ENCODE results near the gene DCTN1.

The DCTN1 gene

GRCh38 chr2:74414441-74414840 lies 34.3 kb upstream of the DCTN1 start:
- Histone ChIP-seq H3K9me3 (ENCODE audit: control extremely low read depth in 1 of 5, control insufficient read depth in 4 of 5, insufficient read depth in 2 of 5, low read depth in 1 of 5, low read length in 4 of 5) (no peaks in the 10 kb centered on the region), H3K36me3 (ENCODE audit: control insufficient read depth in 4 of 4, insufficient read depth in 4 of 4, low read length in 3 of 4) (no peaks in the 10 kb centered on the region), H3K4me1 (ENCODE audit: control extremely low read depth in 1 of 4, control insufficient read depth in 4 of 4, insufficient read depth in 4 of 4, low read length in 3 of 4) (peaks cover 0 to 33% (median 25%) of the 10 kb centered on the region in 4 experiments), H3K27me3 (replicated peaks in 2 of 5; ENCODE audit: control insufficient read depth in 4 of 5, insufficient read depth in 5 of 5, low read length in 4 of 5) (peaks cover 0 to 7% (median 0%) of the 10 kb centered on the region in 5 experiments), H3K4me3 (ENCODE audit: control insufficient read depth in 1 of 7, extremely low read depth in 1 of 7, insufficient read depth in 4 of 7, low read depth in 2 of 7, low read length in 6 of 7) (peak overlapping the region in 4 of 7 experiments; percentile 56 to 82 (median 74)), H3K27ac (ENCODE audit: insufficient read depth in 1 of 2, low read depth in 1 of 2, low read length in 2 of 2, poor library complexity in 1 of 2, severe bottlenecking in 2 of 2) (no peak overlapping the region)
- WGBS (ENCODE audit: insufficient coverage), result 71% methylated on average over 18 of the region's 19 CpGs
- no peak for DNase-seq
- CTCF ChIA-PET, result interaction anchor here (0.7 to 2.5 kb wide), 6 partner anchors 13 to 174 kb away, joined by 4 to 10 read pairs (median 6); partner anchors contain the start of gene INO80B
- POLR2A ChIA-PET, result interaction anchor here (0.7 kb wide), 1 partner anchor 40 kb away, joined by 3 read pairs; the partner anchor contains the start of gene INO80B

DNA sequence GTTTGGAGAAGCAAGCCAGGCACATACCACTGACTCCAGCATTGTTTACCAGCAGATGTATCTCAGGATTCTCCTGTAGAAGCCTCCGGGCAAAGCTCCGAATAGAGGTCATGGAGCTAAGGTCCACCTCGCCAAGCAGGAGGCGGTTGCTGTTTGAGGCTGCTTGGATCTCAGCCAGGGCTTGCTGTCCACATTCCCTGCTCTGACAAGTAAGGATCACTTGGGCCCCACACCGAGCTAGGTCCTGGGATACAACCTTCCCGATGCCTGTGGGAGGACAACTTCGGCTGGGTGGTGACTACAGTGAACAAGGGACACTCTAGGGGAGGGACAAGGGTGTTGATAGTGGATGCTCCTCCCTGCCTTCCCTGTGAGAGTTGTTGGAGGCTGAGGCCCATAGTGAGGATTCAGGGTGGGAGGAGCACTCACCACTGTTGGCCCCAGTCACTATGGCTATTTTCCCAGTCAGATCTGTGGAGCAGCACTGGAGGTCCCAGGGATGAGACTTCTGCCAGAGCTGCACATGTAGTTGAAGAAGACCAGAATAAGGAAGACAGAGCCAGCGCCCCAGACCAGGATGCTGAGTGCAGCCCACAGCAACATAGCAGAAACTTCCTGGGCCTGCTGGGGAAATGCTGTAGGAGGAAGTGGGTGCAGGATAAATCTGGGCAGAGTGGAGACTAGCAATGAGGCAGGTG lies 33.0 kb upstream of the DCTN1 start:
- Histone ChIP-seq H3K4me1 (ENCODE audit: control extremely low read depth in 1 of 4, control insufficient read depth in 4 of 4, insufficient read depth in 4 of 4, low read length in 3 of 4) (peaks cover 0 to 33% (median 25%) of the 10 kb centered on the region in 4 experiments), H3K27me3 (replicated peaks in 2 of 5; ENCODE audit: control insufficient read depth in 4 of 5, insufficient read depth in 5 of 5, low read length in 4 of 5) (peaks cover 0 to 7% (median 0%) of the 10 kb centered on the region in 5 experiments), H3K9me3 (ENCODE audit: control extremely low read depth in 1 of 5, control insufficient read depth in 4 of 5, insufficient read depth in 2 of 5, low read depth in 1 of 5, low read length in 4 of 5) (no peaks in the 10 kb centered on the region), H3K4me3 (ENCODE audit: control insufficient read depth in 1 of 7, extremely low read depth in 1 of 7, insufficient read depth in 4 of 7, low read depth in 2 of 7, low read length in 6 of 7) (no peak overlapping the region), H3K27ac (ENCODE audit: insufficient read depth in 1 of 2, low read depth in 1 of 2, low read length in 2 of 2, poor library complexity in 1 of 2, severe bottlenecking in 2 of 2) (no peak overlapping the region), H3K36me3 (ENCODE audit: control insufficient read depth in 4 of 4, insufficient read depth in 4 of 4, low read length in 3 of 4) (no peaks in the 10 kb centered on the region)
- ChIA-PET POLR2A (interaction anchor here (1.1 kb wide), 1 partner anchor 14 kb away, joined by 3 read pairs; no protein-coding TSS in a partner anchor), CTCF (interaction anchor here (1.2 to 2.2 kb wide), 3 partner anchors 21 to 176 kb away, joined by 3 to 10 read pairs (median 8); partner anchors contain the start of gene INO80B)
- DNase-seq, result peak in 1 of 3 donors; percentile 44
- 78% methylated on average over 5 of the region's 8 CpGs for WGBS (ENCODE audit: insufficient coverage)

DNA sequence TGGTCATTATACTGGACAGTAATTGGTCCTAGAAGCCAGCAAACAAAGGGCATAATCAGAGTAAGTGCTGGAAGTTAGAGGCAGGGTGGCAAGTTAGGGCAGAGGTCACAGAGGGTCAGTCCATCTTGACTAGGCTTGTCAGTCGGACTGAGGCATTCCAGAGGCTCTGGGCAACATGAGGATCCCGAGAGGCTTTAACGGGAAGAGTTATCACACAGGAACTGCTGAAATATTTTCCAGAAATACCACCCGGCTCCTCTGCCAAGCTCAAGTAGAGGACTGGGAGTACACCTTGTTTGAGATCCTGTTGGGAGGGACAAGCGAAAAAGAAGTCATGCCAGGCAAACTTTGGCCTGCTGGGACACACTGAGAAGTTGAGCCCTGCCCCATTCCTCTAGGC lies 27.6 kb upstream of the DCTN1 start:
- POLR2A ChIA-PET, result no interaction called here

DNA sequence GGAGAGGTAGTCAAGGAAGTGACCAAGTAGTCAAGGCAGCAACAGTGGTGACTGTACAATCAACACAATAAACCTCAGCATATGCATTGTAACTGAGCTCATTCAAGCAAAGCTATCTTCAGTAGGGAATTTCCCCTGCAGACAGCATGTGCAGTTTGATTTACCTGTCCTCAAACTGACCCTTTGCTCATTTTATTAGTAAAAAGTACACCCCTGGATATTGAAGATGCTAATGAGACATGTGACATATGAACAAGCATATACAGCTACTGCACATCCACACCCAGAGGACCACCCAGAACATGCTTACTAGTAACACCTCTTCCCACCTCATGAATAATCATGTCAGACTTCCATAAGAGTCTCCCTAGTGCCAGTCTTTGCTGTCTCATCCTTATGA lies 25.9 kb upstream of the DCTN1 start:
- CTCF ChIA-PET, result no interaction called here

More for the DNA sequence above, 27.6 kb upstream of the DCTN1 start:
- 100% methylated on average over 5 of the region's 5 CpGs for WGBS (ENCODE audit: insufficient coverage)
- no peaks in the 10 kb centered on the region for H3K27me3 ChIP-seq (replicated peaks in 2 of 5; ENCODE audit: control insufficient read depth in 4 of 5, insufficient read depth in 5 of 5, low read length in 4 of 5)
- no peak overlapping the region for H3K27ac ChIP-seq (ENCODE audit: insufficient read depth in 1 of 2, low read depth in 1 of 2, low read length in 2 of 2, poor library complexity in 1 of 2, severe bottlenecking in 2 of 2)
- no peaks in the 10 kb centered on the region for H3K36me3 ChIP-seq (ENCODE audit: control insufficient read depth in 4 of 4, insufficient read depth in 4 of 4, low read length in 3 of 4)
- CTCF ChIA-PET, result interaction anchor here (0.8 to 1.2 kb wide), 3 partner anchors 8 to 180 kb away, joined by 3 to 5 read pairs (median 5); no protein-coding TSS in a partner anchor
- H3K4me3 ChIP-seq (ENCODE audit: control insufficient read depth in 1 of 7, extremely low read depth in 1 of 7, insufficient read depth in 4 of 7, low read depth in 2 of 7, low read length in 6 of 7), result no peak overlapping the region
- H3K4me1 ChIP-seq (ENCODE audit: control extremely low read depth in 1 of 4, control insufficient read depth in 4 of 4, insufficient read depth in 4 of 4, low read length in 3 of 4), result peaks cover 0 to 3% (median 0%) of the 10 kb centered on the region in 4 experiments
- DNase-seq, result no peak
- no peaks in the 10 kb centered on the region for H3K9me3 ChIP-seq (ENCODE audit: control extremely low read depth in 1 of 5, control insufficient read depth in 4 of 5, insufficient read depth in 2 of 5, low read depth in 1 of 5, low read length in 4 of 5)

DNA sequence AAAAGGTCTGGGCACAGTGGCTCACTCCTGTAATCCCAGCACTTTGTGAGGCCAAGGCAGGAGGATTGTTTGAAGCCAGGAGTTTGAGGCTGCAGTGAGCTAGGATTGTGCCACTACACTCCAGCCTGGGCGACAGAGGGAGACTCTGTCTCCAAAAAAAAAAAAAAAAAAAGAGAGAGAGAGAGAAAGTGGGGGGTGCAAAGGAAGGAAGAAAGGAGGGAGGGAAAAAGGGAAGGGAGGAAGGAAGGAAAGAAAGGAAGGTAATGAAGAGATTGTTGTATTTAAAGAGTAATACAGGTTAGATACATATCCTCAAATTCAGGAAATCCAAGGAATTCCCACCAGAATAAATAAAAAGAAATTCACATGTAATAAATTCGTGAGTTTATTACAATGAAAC lies 21.8 kb upstream of the DCTN1 start:
- Histone ChIP-seq H3K4me3 (ENCODE audit: control insufficient read depth in 1 of 7, extremely low read depth in 1 of 7, insufficient read depth in 4 of 7, low read depth in 2 of 7, low read length in 6 of 7) (no peak overlapping the region), H3K27ac (ENCODE audit: insufficient read depth in 1 of 2, low read depth in 1 of 2, low read length in 2 of 2, poor library complexity in 1 of 2, severe bottlenecking in 2 of 2) (no peak overlapping the region), H3K9me3 (ENCODE audit: control extremely low read depth in 1 of 5, control insufficient read depth in 4 of 5, insufficient read depth in 2 of 5, low read depth in 1 of 5, low read length in 4 of 5) (no peaks in the 10 kb centered on the region), H3K27me3 (replicated peaks in 2 of 5; ENCODE audit: control insufficient read depth in 4 of 5, insufficient read depth in 5 of 5, low read length in 4 of 5) (no peaks in the 10 kb centered on the region), H3K4me1 (ENCODE audit: control extremely low read depth in 1 of 4, control insufficient read depth in 4 of 4, insufficient read depth in 4 of 4, low read length in 3 of 4) (peaks cover 0 to 2% (median 0%) of the 10 kb centered on the region in 4 experiments), H3K36me3 (ENCODE audit: control insufficient read depth in 4 of 4, insufficient read depth in 4 of 4, low read length in 3 of 4) (no peaks in the 10 kb centered on the region)
- POLR2A ChIA-PET, result no interaction called here
- CTCF ChIA-PET, result interaction anchor here (1.3 to 4.0 kb wide), 6 partner anchors 8 to 130 kb away, joined by 4 to 29 read pairs (median 6); partner anchors contain the start of gene C2orf81
- WGBS (ENCODE audit: insufficient coverage), result 71% methylated on average over 1 of the region's 2 CpGs
- no peak for DNase-seq

More for the DNA sequence above, 25.9 kb upstream of the DCTN1 start:
- Histone ChIP-seq H3K4me1 (ENCODE audit: control extremely low read depth in 1 of 4, control insufficient read depth in 4 of 4, insufficient read depth in 4 of 4, low read length in 3 of 4) (peaks cover 0 to 3% (median 0%) of the 10 kb centered on the region in 4 experiments), H3K9me3 (ENCODE audit: control extremely low read depth in 1 of 5, control insufficient read depth in 4 of 5, insufficient read depth in 2 of 5, low read depth in 1 of 5, low read length in 4 of 5) (no peaks in the 10 kb centered on the region), H3K4me3 (ENCODE audit: control insufficient read depth in 1 of 7, extremely low read depth in 1 of 7, insufficient read depth in 4 of 7, low read depth in 2 of 7, low read length in 6 of 7) (no peak overlapping the region), H3K27ac (ENCODE audit: insufficient read depth in 1 of 2, low read depth in 1 of 2, low read length in 2 of 2, poor library complexity in 1 of 2, severe bottlenecking in 2 of 2) (no peak overlapping the region), H3K27me3 (replicated peaks in 2 of 5; ENCODE audit: control insufficient read depth in 4 of 5, insufficient read depth in 5 of 5, low read length in 4 of 5) (no peaks in the 10 kb centered on the region), H3K36me3 (ENCODE audit: control insufficient read depth in 4 of 4, insufficient read depth in 4 of 4, low read length in 3 of 4) (no peaks in the 10 kb centered on the region)
- POLR2A ChIA-PET, result no interaction called here
- DNase-seq, result no peak

DNA sequence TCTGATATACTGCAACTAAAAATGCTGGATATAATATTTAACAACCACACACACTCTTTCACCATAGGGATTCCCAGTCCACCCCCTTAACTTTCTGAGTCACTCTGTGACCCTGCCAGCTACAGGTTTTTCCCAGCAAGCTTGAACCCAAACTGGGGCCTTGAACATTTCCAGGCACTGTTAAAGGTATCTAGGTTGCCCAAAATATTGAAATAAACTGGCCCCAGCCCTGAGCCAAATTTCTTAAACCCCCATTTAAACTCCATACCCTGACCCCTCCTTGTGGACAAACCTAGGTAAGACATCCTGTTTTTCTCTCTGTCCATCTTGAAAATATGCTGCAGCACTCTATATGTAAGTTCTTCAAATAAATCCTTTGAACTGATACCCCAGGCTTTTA lies 19.7 kb upstream of the DCTN1 start:
- Histone ChIP-seq H3K27me3 (replicated peaks in 2 of 5; ENCODE audit: control insufficient read depth in 4 of 5, insufficient read depth in 5 of 5, low read length in 4 of 5) (no peaks in the 10 kb centered on the region), H3K36me3 (ENCODE audit: control insufficient read depth in 4 of 4, insufficient read depth in 4 of 4, low read length in 3 of 4) (no peaks in the 10 kb centered on the region), H3K27ac (ENCODE audit: insufficient read depth in 1 of 2, low read depth in 1 of 2, low read length in 2 of 2, poor library complexity in 1 of 2, severe bottlenecking in 2 of 2) (no peak overlapping the region), H3K9me3 (ENCODE audit: control extremely low read depth in 1 of 5, control insufficient read depth in 4 of 5, insufficient read depth in 2 of 5, low read depth in 1 of 5, low read length in 4 of 5) (no peaks in the 10 kb centered on the region), H3K4me3 (ENCODE audit: control insufficient read depth in 1 of 7, extremely low read depth in 1 of 7, insufficient read depth in 4 of 7, low read depth in 2 of 7, low read length in 6 of 7) (no peak overlapping the region), H3K4me1 (ENCODE audit: control extremely low read depth in 1 of 4, control insufficient read depth in 4 of 4, insufficient read depth in 4 of 4, low read length in 3 of 4) (no peaks in the 10 kb centered on the region)
- POLR2A ChIA-PET, result no interaction called here
- CTCF ChIA-PET, result interaction anchor here (0.6 to 4.0 kb wide), 8 partner anchors 9 to 574 kb away, joined by 3 to 29 read pairs (median 4); no protein-coding TSS in a partner anchor
- DNase-seq, result peak; percentile 53 to 70 (median 64)

GRCh38 chr2:74396149-74396548 lies 16.0 kb upstream of the DCTN1 start:
- Histone ChIP-seq H3K27ac (ENCODE audit: insufficient read depth in 1 of 2, low read depth in 1 of 2, low read length in 2 of 2, poor library complexity in 1 of 2, severe bottlenecking in 2 of 2) (no peak overlapping the region), H3K27me3 (replicated peaks in 2 of 5; ENCODE audit: control insufficient read depth in 4 of 5, insufficient read depth in 5 of 5, low read length in 4 of 5) (no peaks in the 10 kb centered on the region), H3K36me3 (ENCODE audit: control insufficient read depth in 4 of 4, insufficient read depth in 4 of 4, low read length in 3 of 4) (no peaks in the 10 kb centered on the region), H3K4me3 (ENCODE audit: control insufficient read depth in 1 of 7, extremely low read depth in 1 of 7, insufficient read depth in 4 of 7, low read depth in 2 of 7, low read length in 6 of 7) (no peak overlapping the region), H3K9me3 (ENCODE audit: control extremely low read depth in 1 of 5, control insufficient read depth in 4 of 5, insufficient read depth in 2 of 5, low read depth in 1 of 5, low read length in 4 of 5) (no peaks in the 10 kb centered on the region), H3K4me1 (ENCODE audit: control extremely low read depth in 1 of 4, control insufficient read depth in 4 of 4, insufficient read depth in 4 of 4, low read length in 3 of 4) (peaks cover 0 to 9% (median 3%) of the 10 kb centered on the region in 4 experiments)
- POLR2A ChIA-PET, result no interaction called here
- no peak for DNase-seq
- CTCF ChIA-PET, result no interaction called here
- WGBS (ENCODE audit: insufficient coverage), result no CpG with 5 or more reads among the region's 2 CpGs

Measured in common myeloid progenitor, CD34-positive (primary cell).